K562 (cell line): Measurements from ENCODE around the gene CIB1. TPM values are rescaled to one million over a fixed set of nuclear protein-coding genes. Genes with fewer than 3 reads are reported as not detected.

Source experiments
- ARID1B ChIP-seq: fragments of 450-650 bp; IDR thresholded peaks from 2 replicates; pipeline ENCODE4 v1.6.1; 2016; ENCODE audit warnings: antibody characterized with exemption, mild to moderate bottlenecking, inconsistent platforms
- CBX3 ChIP-seq, 2 experiments: IDR thresholded peaks; 1 replicate in 1 of 2; 2 replicates in 1 of 2; pipeline ENCODE4 v1.6.1; 2012; ENCODE audit warnings: inconsistent platforms in 2 of 2, low read length in 2 of 2, borderline replicate concordance in 1 of 2, control low read depth in 1 of 2
- CTBP1 ChIP-seq: fragments of 450-650 bp; IDR thresholded peaks from 2 replicates; pipeline ENCODE4 v1.6.1; 2016; ENCODE audit warnings: borderline replicate concordance
- ESRRA ChIP-seq: fragments of 450-650 bp; IDR thresholded peaks from 2 replicates; pipeline ENCODE4 v1.6.1; 2014; ENCODE audit warnings: low read depth, mild to moderate bottlenecking, moderate library complexity, borderline replicate concordance
- GATAD2B ChIP-seq: fragments of 450-650 bp; IDR thresholded peaks from 2 replicates; pipeline ENCODE4 v1.6.1; 2017; ENCODE audit warnings: mild to moderate bottlenecking, borderline replicate concordance
- KDM2B ChIP-seq: fragments of 250-450 bp; sonication (Bioruptor Pico); IDR thresholded peaks from 2 replicates; pipeline ENCODE4 v1.8.0; 2021; ENCODE audit warnings: mild to moderate bottlenecking, moderate library complexity
- MBD2 ChIP-seq: sonication (generic); IDR thresholded peaks from 2 replicates; pipeline ENCODE4 v1.6.1; 2016; ENCODE audit warnings: low read depth, borderline replicate concordance
- MTA1 ChIP-seq: fragments of 450-650 bp; IDR thresholded peaks from 2 replicates; pipeline ENCODE4 v1.6.1; 2017; ENCODE audit warnings: borderline replicate concordance
- NCOA2 ChIP-seq, 2 experiments: fragments of 450-650 bp; IDR thresholded peaks; 2 replicates each; pipeline ENCODE4 v1.6.1; 2018; ENCODE audit warnings: mild to moderate bottlenecking in 2 of 2, moderate library complexity in 1 of 2; ENCODE audit not compliant: partially characterized antibody in 2 of 2
- NRF1 ChIP-seq, 2 experiments: fragments of 450-650 bp; IDR thresholded peaks in 1 of 2; conservative IDR thresholded peaks in 1 of 2; 2 replicates each; pipeline ENCODE4 v1.6.1; 2014; ENCODE audit warnings: mild to moderate bottlenecking in 2 of 2
- RB1 ChIP-seq: fragments of 450-650 bp; IDR thresholded peaks from 2 replicates; pipeline ENCODE4 v1.6.1; 2017; ENCODE audit warnings: low read depth, mild to moderate bottlenecking
- SRSF7 ChIP-seq: fragments of 200-400 bp; formaldehyde crosslinking; optimal IDR thresholded peaks from 2 replicates; pipeline ENCODE3; 2017; ENCODE audit warnings: mild to moderate bottlenecking, low read depth, low read length
- ZEB2 ChIP-seq: fragments of 450-650 bp; IDR thresholded peaks from 2 replicates; pipeline ENCODE4 v1.6.1; 2016
- polyA plus RNA-seq, 8 experiments: library from polyadenylated mRNA; depleted of rRNA in 4 of 8; stranded (reverse) in 5 of 8; unstranded in 3 of 8; fragments of >200 nt; fragmentation: Nextera tagmentation in 2 of 8; fragmentation: Illumina TruSeq in 1 of 8; extraction: Ambion mirVana in 2 of 8; extraction: Trizol in 1 of 8; gene quantifications; 2 replicates each; pipeline versions ENCODE4 v1.2.1 to v1.2.3, GENCODE V29; 2011 to 2014; ENCODE audit warnings: inconsistent platforms in 1 of 8, missing spikeins in 1 of 8
- total RNA-seq, 7 experiments: library from RNA; depleted of rRNA in 6 of 7; stranded (reverse); fragments of >200 nt in 6 of 7; fragmentation: Illumina TruSeq in 2 of 7; extraction: Trizol in 2 of 7; gene quantifications; 2 replicates each; pipeline versions ENCODE4 v1.2.1 to v1.2.3, GENCODE V29; 2011 to 2021; ENCODE audit warnings: low replicate concordance in 1 of 7
- TF ChIP-seq, protein P1 (sequence below): fragments of 450-650 bp; IDR thresholded peaks from 2 replicates; pipeline ENCODE4 v1.6.1; 2017; ENCODE audit warnings: antibody characterized with exemption, mild to moderate bottlenecking
- TF ChIP-seq, protein P2 (sequence below): fragments of 450-650 bp; formaldehyde crosslinking; IDR thresholded peaks from 2 replicates; pipeline ENCODE4 v1.4.0; 2022; ENCODE audit warnings: missing genetic modification characterization
- TF ChIP-seq, protein P3 (sequence below), 2 experiments: fragments of 150-350 bp in 1 of 2; IDR thresholded peaks; 2 replicates each; pipeline ENCODE4 v1.6.1; 2012 to 2016; ENCODE audit warnings: low read depth in 2 of 2, low read length in 2 of 2, mild to moderate bottlenecking in 1 of 2, moderate library complexity in 1 of 2

Gene CIB1
- total and polyA plus RNA-seq, 9 of the 15 experiments (the other 6 are each of a cell fraction or from before 2014, with no cell fraction given) = 14.9 to 136 (median 64.5) TPM

DNA sequence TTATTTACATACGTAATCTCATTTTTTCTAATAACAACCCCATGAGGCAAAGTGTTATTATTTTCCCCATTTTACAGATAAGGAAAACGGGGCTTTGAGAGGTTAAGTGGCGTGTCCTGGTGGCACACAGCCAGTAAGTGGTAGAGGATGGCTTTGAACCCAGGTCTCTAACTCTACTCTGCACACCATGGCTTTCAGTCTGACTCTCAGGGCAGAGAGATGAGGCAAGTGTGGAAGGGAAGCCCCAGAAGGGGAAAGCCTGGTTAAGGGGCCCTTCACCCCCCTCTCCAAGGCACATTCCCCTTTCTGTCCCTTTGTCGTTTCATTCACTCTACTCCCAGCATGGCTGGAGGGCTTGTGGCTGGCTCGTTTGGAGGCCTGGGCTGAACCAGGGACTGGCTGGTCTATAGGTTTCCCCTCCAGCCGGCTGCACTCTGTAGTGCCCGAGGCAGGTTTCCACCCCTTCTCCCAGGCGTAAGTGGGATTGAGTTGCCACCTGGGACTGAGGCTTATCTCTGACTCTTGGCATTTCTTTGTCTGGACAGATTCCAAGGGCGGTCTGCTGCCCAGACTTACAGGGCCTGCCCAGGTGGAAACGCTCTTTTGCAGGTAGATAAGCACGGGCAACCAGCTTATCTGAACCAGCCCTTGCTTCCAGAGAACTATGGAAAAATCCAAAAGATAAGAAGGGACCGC is 20.5 kb downstream of the CIB1 start (continued):
- TF ChIP-seq CBX3 (IDR thresholded peaks at IDR 0.05; ENCODE audit: borderline replicate concordance in 1 of 2, low read length in 2 of 2) (no peak), NRF1 (conservative IDR thresholded peaks at IDR 0.05 in 1 of 2, IDR thresholded peaks at IDR 0.05 in 1 of 2) (no peak), ZEB2 (peak; percentile 94), GATAD2B (peak; percentile 46; the same call in 1 of the 2 replicates), ESRRA (no peak), CTBP1 (peak; percentile 79; the same call in 1 of the 2 replicates), KDM2B (CRISPR knock-in tag) (no peak), MBD2 (no peak), NCOA2 (IDR thresholded peaks at IDR 0.05; ENCODE audit: partially characterized antibody in 2 of 2) (no peak), RB1 (no peak), SRSF7 (no peak), ARID1B (peak; percentile 67), MTA1 (0 out of 2 replicates have a peak, but pooled peaks have one; percentile 40)
- TF ChIP-seq, protein P1, sequence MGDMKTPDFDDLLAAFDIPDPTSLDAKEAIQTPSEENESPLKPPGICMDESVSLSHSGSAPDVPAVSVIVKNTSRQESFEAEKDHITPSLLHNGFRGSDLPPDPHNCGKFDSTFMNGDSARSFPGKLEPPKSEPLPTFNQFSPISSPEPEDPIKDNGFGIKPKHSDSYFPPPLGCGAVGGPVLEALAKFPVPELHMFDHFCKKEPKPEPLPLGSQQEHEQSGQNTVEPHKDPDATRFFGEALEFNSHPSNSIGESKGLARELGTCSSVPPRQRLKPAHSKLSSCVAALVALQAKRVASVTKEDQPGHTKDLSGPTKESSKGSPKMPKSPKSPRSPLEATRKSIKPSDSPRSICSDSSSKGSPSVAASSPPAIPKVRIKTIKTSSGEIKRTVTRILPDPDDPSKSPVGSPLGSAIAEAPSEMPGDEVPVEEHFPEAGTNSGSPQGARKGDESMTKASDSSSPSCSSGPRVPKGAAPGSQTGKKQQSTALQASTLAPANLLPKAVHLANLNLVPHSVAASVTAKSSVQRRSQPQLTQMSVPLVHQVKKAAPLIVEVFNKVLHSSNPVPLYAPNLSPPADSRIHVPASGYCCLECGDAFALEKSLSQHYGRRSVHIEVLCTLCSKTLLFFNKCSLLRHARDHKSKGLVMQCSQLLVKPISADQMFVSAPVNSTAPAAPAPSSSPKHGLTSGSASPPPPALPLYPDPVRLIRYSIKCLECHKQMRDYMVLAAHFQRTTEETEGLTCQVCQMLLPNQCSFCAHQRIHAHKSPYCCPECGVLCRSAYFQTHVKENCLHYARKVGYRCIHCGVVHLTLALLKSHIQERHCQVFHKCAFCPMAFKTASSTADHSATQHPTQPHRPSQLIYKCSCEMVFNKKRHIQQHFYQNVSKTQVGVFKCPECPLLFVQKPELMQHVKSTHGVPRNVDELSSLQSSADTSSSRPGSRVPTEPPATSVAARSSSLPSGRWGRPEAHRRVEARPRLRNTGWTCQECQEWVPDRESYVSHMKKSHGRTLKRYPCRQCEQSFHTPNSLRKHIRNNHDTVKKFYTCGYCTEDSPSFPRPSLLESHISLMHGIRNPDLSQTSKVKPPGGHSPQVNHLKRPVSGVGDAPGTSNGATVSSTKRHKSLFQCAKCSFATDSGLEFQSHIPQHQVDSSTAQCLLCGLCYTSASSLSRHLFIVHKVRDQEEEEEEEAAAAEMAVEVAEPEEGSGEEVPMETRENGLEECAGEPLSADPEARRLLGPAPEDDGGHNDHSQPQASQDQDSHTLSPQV = no peak
- TF ChIP-seq, protein P2, sequence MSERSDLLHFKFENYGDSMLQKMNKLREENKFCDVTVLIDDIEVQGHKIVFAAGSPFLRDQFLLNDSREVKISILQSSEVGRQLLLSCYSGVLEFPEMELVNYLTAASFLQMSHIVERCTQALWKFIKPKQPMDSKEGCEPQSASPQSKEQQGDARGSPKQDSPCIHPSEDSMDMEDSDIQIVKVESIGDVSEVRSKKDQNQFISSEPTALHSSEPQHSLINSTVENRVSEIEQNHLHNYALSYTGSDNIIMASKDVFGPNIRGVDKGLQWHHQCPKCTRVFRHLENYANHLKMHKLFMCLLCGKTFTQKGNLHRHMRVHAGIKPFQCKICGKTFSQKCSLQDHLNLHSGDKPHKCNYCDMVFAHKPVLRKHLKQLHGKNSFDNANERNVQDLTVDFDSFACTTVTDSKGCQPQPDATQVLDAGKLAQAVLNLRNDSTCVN (CRISPR knock-in tag) = no peak
- TF ChIP-seq, protein P3, sequence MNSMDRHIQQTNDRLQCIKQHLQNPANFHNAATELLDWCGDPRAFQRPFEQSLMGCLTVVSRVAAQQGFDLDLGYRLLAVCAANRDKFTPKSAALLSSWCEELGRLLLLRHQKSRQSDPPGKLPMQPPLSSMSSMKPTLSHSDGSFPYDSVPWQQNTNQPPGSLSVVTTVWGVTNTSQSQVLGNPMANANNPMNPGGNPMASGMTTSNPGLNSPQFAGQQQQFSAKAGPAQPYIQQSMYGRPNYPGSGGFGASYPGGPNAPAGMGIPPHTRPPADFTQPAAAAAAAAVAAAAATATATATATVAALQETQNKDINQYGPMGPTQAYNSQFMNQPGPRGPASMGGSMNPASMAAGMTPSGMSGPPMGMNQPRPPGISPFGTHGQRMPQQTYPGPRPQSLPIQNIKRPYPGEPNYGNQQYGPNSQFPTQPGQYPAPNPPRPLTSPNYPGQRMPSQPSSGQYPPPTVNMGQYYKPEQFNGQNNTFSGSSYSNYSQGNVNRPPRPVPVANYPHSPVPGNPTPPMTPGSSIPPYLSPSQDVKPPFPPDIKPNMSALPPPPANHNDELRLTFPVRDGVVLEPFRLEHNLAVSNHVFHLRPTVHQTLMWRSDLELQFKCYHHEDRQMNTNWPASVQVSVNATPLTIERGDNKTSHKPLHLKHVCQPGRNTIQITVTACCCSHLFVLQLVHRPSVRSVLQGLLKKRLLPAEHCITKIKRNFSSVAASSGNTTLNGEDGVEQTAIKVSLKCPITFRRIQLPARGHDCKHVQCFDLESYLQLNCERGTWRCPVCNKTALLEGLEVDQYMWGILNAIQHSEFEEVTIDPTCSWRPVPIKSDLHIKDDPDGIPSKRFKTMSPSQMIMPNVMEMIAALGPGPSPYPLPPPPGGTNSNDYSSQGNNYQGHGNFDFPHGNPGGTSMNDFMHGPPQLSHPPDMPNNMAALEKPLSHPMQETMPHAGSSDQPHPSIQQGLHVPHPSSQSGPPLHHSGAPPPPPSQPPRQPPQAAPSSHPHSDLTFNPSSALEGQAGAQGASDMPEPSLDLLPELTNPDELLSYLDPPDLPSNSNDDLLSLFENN (IDR thresholded peaks at IDR 0.05; ENCODE audit: low read depth in 2 of 2, low read length in 2 of 2) = no peak
